ENCODE measurements around the gene TMEM236.

TMEM236 gene

GRCh38 chr10:17793823-17794644, 42.0 kb downstream of the TMEM236 start:
- Histone ChIP-seq H3K4me3 (ENCODE audit: low read length) (no peak overlapping the region), H3K27ac (ENCODE audit: low read depth, low read length) (no peak overlapping the region), H3K9me3 (ENCODE audit: control insufficient read depth, insufficient read depth, low read length) (no peaks in the 10 kb centered on the region), H3K36me3 (ENCODE audit: control insufficient read depth, low read length) (no peaks in the 10 kb centered on the region), H3F3A (ENCODE audit: control insufficient read depth, insufficient read depth) (no peaks in the 10 kb centered on the region), H4K20me1 (ENCODE audit: control insufficient read depth, insufficient read depth, low read depth, low read length) (no peaks in the 10 kb centered on the region), H3K79me2 (ENCODE audit: control insufficient read depth, low read length) (no peaks in the 10 kb centered on the region), H3K4me2 (ENCODE audit: low read length) (no peak overlapping the region), H3K27me3 (ENCODE audit: control insufficient read depth, low read length) (no peaks in the 10 kb centered on the region), H3K9me2 (replicated peaks; ENCODE audit: control insufficient read depth, low read length) (no peaks in the 10 kb centered on the region), H3K4me1 (ENCODE audit: control insufficient read depth, low read length) (no peaks in the 10 kb centered on the region)
- TF ChIP-seq CTCF (IDR thresholded peaks at IDR 0.05; ENCODE audit: low read depth, low read length, poor library complexity, severe bottlenecking), result no peak
- TF ChIP-seq EZH2phosphoT487 (IDR thresholded peaks at IDR 0.05; ENCODE audit: borderline replicate concordance, low read length), result no peak

- no peaks in the 10 kb centered on the region for H3F3A ChIP-seq (ENCODE audit: control insufficient read depth, insufficient read depth)
- H3K36me3 ChIP-seq (ENCODE audit: control insufficient read depth, low read length), result no peaks in the 10 kb centered on the region
- no peak overlapping the region for H3K4me2 ChIP-seq (ENCODE audit: low read length)
- H3K9me3 ChIP-seq (ENCODE audit: control insufficient read depth, insufficient read depth, low read length), result no peaks in the 10 kb centered on the region
- no peak for TF ChIP-seq EZH2phosphoT487 (IDR thresholded peaks at IDR 0.05; ENCODE audit: borderline replicate concordance, low read length)
- no peak for TF ChIP-seq CTCF (IDR thresholded peaks at IDR 0.05; ENCODE audit: low read depth, low read length, poor library complexity, severe bottlenecking)
- H3K4me1 ChIP-seq (ENCODE audit: control insufficient read depth, low read length), result no peaks in the 10 kb centered on the region
- no peak overlapping the region for H3K27ac ChIP-seq (ENCODE audit: low read depth, low read length)
- no peaks in the 10 kb centered on the region for H3K27me3 ChIP-seq (ENCODE audit: control insufficient read depth, low read length)
- H3K9me2 ChIP-seq (replicated peaks; ENCODE audit: control insufficient read depth, low read length), result no peaks in the 10 kb centered on the region
- no peaks in the 10 kb centered on the region for H3K79me2 ChIP-seq (ENCODE audit: control insufficient read depth, low read length)
- no peaks in the 10 kb centered on the region for H4K20me1 ChIP-seq (ENCODE audit: control insufficient read depth, insufficient read depth, low read depth, low read length)
- no peak overlapping the region for H3K4me3 ChIP-seq (ENCODE audit: low read length)
Observed at GRCh38 chr10:17795083-17795482, 43.1 kb downstream of the TMEM236 start.

- Histone ChIP-seq H4K20me1 (ENCODE audit: control insufficient read depth, insufficient read depth, low read depth, low read length) (no peaks in the 10 kb centered on the region), H3K79me2 (ENCODE audit: control insufficient read depth, low read length) (no peaks in the 10 kb centered on the region), H3F3A (ENCODE audit: control insufficient read depth, insufficient read depth) (no peaks in the 10 kb centered on the region), H3K4me2 (ENCODE audit: low read length) (no peak overlapping the region), H3K4me1 (ENCODE audit: control insufficient read depth, low read length) (no peaks in the 10 kb centered on the region), H3K27ac (ENCODE audit: low read depth, low read length) (no peak overlapping the region), H3K27me3 (ENCODE audit: control insufficient read depth, low read length) (no peaks in the 10 kb centered on the region), H3K9me3 (ENCODE audit: control insufficient read depth, insufficient read depth, low read length) (no peaks in the 10 kb centered on the region), H3K4me3 (ENCODE audit: low read length) (no peak overlapping the region), H3K36me3 (ENCODE audit: control insufficient read depth, low read length) (no peaks in the 10 kb centered on the region), H3K9me2 (replicated peaks; ENCODE audit: control insufficient read depth, low read length) (no peaks in the 10 kb centered on the region)
- TF ChIP-seq CTCF (IDR thresholded peaks at IDR 0.05; ENCODE audit: low read depth, low read length, poor library complexity, severe bottlenecking) (no peak), EZH2phosphoT487 (IDR thresholded peaks at IDR 0.05; ENCODE audit: borderline replicate concordance, low read length) (no peak)
Observed at GRCh38 chr10:17795813-17796594, 44.0 kb downstream of the TMEM236 start.
